HG03469 (cell line): ENCODE measurements around the gene LRRTM2.
"Not testable (repeated sequence)": the region's sequence is repeated elsewhere in the genome, so short reads cannot be mapped to it uniquely, and the experiment has no call there.

ENCODE experiments used
- ATAC-seq: cut with Tn5 transposase; IDR thresholded peaks from one replicate; pipeline ENCODE4 v1.9.1; 2021; ENCODE audit warnings: mild to moderate bottlenecking, moderate library complexity, moderate number of reproducible peaks; ENCODE audit not compliant: unreplicated experiment

The LRRTM2 gene

GRCh38 chr5:138841531-138841930 lies 33.6 kb downstream of the LRRTM2 start:
- ATAC-seq = no peak

- no peak for ATAC-seq
These were observed 35.0 kb downstream of the LRRTM2 start for GRCh38 chr5:138840103-138840502.

DNA sequence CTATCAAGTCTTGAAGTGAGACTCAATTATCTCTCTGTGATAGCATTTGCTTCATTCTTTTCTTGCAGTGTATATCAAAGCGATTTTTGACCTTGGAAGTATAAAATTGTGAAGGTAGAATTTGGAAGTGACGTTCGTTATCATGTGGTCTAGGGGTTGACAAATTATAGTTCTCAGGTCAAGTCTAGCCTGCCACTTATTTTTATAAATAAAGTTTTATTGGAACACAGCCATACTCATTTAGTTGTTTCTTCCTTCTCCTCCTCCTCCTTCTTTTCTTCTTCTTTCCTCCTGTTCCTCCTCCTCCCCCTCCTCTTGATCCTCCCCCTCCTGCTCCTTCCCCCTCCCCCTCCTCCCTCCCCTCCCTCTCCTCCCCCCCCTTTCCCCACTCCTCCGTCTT lies 38.0 kb downstream of the LRRTM2 start:
- no peak for ATAC-seq

- ATAC-seq = not testable (repeated sequence)
These were observed 40.3 kb downstream of the LRRTM2 start for GRCh38 chr5:138834853-138835252.

DNA sequence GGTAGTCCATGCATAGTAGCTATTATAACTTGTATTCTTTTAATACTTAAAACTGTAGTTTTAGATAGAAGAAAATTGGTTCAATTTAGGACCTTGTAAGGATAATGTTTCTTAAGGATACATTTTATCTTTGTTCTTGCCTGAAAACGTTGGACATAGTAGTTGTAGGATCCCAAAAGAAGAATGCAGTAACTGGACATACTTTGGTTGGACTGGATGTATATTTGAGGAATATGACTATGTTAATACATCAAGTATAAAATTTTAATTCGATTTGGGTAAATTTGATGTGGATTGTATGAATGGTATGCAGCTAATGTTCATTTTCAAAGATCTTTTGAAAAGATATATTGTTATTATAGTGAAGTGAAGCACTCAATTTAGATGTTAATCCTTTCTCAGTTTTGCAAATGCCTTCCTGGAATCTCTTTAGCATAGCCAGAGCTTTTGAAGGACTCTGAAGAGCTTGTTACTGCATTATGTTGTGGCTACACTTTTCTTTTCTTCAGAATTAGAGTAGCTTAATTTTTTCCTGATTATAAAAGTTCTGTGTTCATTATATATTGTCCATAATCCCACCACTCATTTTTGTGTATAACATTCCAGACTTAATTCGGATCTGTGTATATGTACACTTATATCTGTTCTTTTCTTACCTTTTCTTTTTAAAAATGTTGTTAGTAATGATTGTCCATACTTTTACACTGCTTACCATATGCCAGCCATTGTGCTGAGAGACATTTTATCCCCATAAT lies 41.2 kb downstream of the LRRTM2 start:
- ATAC-seq = no peak

DNA sequence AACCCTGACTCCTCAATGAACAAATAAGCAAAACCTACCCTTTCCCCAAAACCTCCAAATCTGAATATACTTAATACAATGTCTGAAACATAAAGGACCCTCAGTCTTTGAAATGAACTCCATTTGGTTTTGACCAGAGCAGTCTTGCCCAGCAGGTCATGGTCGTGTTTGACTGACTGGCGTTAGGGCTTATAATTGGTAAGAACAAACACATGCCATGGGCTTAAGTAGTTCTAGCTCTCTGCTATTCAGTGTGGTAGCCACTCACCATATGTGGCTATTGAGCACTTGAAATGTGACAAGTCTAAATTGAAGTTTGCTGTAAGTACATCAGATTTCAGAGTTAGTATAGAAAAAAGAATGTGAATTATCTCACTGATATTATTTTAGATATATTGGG lies 42.1 kb downstream of the LRRTM2 start:
- no peak for ATAC-seq

GRCh38 chr5:138832218-138832617 lies 42.9 kb downstream of the LRRTM2 start:
- no peak for ATAC-seq

DNA sequence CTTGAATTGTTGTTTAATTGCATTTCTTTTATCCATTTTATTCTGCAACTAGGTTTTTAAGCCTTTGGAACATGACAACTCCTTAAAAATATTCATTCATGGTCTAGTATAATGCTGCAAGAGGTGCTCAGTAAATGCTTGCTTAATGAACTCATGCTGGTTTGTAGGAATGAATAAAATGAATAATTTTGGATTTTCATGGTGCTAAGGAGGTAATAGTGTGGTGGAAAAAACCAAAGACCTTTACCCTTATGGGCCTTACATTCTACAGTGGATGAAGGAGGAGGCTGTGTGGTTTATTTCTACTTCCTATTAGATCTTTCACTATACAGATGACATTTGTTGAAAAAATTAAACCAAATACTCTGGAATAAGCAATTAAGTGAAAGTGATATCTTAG lies 43.4 kb downstream of the LRRTM2 start:
- ATAC-seq = no peak

GRCh38 chr5:138829341-138829740 lies 45.8 kb downstream of the LRRTM2 start:
- no peak for ATAC-seq

- ATAC-seq = no peak
These were observed 46.6 kb downstream of the LRRTM2 start for GRCh38 chr5:138828556-138828955.

DNA sequence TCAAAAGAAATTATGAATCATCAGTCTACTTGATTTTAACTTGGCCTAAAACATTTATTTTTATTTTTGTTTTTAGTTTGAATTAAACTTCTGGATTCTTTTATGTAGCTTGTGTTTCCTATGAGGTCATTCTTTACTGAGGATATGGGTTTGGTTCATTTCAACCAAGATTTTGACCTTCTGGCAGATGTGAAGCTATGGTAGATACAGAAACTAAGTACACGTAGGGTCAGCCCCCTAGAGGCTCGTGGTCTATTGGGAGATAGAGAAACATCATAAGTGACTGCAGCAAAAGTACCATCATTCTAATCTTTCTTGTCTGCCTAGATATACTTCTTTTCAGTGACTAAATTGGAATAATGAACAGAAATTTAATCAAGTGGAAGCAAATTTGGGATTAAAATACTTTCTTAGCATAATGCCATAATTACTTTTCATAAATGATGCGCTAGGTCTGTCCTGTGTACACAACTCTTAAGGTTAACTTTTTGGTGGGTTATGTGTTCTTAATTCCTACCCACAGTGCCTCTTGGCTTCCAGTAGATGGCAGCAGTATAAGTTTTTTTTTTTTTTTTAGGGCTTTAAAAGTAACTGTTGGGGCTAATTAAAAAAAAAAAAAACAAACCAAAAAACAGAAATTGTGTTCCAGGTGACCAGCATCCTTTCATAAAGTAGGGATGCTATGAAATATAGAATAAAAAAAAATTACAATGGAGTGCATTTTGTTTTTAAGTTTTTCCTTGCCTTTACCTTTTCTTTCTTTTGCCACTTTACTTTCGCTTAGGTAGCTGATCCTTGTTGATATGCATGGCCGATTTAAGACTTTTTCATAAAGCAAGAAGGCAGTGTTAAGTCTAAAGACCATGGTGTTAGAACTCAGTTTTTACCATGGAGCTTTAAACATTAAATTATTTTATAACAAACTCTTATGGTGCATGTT lies 49.9 kb downstream of the LRRTM2 start:
- no peak for ATAC-seq

- ATAC-seq = no peak
These were observed 50.6 kb downstream of the LRRTM2 start for GRCh38 chr5:138824516-138824915.

DNA sequence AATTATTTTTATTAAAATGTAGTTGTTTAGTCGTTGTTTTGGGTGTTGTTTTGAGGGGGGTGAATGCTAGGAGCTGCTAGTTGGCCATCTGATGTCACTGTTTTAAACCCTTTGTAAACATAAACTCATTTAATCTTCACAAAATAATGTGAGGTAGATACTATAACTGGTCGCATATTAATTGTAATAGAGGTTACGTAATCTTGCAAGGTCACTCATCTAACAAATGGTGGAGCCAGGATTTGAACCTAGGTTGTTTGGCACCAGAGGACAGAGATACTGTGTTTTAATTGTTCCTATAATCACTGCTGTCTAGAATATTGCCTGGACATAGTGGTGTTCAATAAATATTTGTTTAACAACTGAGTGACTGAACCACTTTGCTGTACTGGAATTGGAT lies 54.4 kb downstream of the LRRTM2 start:
- no peak for ATAC-seq

DNA sequence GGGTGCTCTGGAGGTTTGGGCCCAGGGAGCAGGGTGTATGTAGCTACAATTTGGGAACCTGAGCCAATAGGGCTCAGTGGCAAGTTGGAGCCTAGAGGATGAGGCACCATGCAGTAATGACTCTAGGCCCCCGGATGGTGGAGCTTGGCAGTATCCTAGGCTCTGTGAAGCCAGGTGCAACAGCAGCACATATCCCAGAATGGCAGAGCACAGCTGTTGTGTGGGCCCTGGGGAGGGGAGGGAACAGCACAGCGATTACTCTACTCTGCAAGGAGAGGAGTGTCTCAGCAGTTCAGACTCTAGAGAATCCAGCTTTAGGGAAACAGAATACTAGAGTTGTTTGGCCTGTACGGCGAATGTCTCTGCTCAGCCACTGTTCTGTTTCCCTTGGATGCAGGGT lies 56.1 kb downstream of the LRRTM2 start:
- no peak for ATAC-seq
